HepG2 (cell line): ENCODE data around the gene INTS1. TPM values are rescaled to one million over a fixed set of nuclear protein-coding genes. Genes with fewer than 3 reads are reported as not detected.
A peak's percentile ranks its signal among the peaks of the same experiment; 100 is the strongest.

Source experiments
- CENPT ChIP-seq: sonication (generic); formaldehyde crosslinking; IDR thresholded peaks from 2 replicates; pipeline ENCODE4 v1.8.0; 2022; ENCODE audit warnings: low read depth, mild to moderate bottlenecking, moderate library complexity, missing genetic modification reagents
- FOSL1 ChIP-seq: sonication (generic); formaldehyde crosslinking; IDR thresholded peaks from 2 replicates; pipeline ENCODE4 v1.9.0; 2021; ENCODE audit warnings: missing genetic modification reagents, borderline replicate concordance
- HCFC1 ChIP-seq: fragments of 150-350 bp; IDR thresholded peaks from 2 replicates; pipeline ENCODE4 v1.6.1; 2014; ENCODE audit warnings: low read depth, low read length
- IKZF1 ChIP-seq: fragments of 450-650 bp; IDR thresholded peaks from 2 replicates; pipeline ENCODE4 v1.7.1; 2016
- IRF1 ChIP-seq: sonication (generic); formaldehyde crosslinking; IDR thresholded peaks from 2 replicates; pipeline ENCODE4 v1.4.0; 2020; ENCODE audit warnings: low read depth, mild to moderate bottlenecking, missing genetic modification reagents
- MXD1 ChIP-seq: sonication (generic); formaldehyde crosslinking; IDR thresholded peaks from 2 replicates; pipeline ENCODE4 v1.4.0; 2020; ENCODE audit warnings: mild to moderate bottlenecking, missing genetic modification reagents
- RBM39 ChIP-seq: fragments of 200-400 bp; formaldehyde crosslinking; IDR thresholded peaks from one replicate; pipeline ENCODE4 v1.6.1; 2018; ENCODE audit warnings: antibody characterized with exemption, mild to moderate bottlenecking, low read depth, low read length; ENCODE audit not compliant: poor library complexity, severe bottlenecking
- RFX5 ChIP-seq: IDR thresholded peaks from 2 replicates; pipeline ENCODE4 v1.6.1; 2011; ENCODE audit warnings: low read depth, low read length, improper control_type of control experiment
- SMAD1 ChIP-seq: sonication (generic); formaldehyde crosslinking; IDR thresholded peaks from 2 replicates; pipeline ENCODE4 v1.4.0; 2020; ENCODE audit warnings: missing genetic modification reagents, low read depth, mild to moderate bottlenecking, borderline replicate concordance
- ZMYM4 ChIP-seq: sonication (generic); formaldehyde crosslinking; IDR thresholded peaks from 2 replicates; pipeline ENCODE4 v1.8.1; 2023; ENCODE audit warnings: mild to moderate bottlenecking, missing genetic modification reagents
- ZNF33A ChIP-seq: sonication (generic); formaldehyde crosslinking; IDR thresholded peaks from 2 replicates; pipeline ENCODE4 v1.5.1; 2020; ENCODE audit warnings: missing genetic modification reagents, mild to moderate bottlenecking, moderate library complexity, borderline replicate concordance
- ZNF674 ChIP-seq: sonication (generic); formaldehyde crosslinking; IDR thresholded peaks from 2 replicates; pipeline ENCODE4 v1.5.0; 2020; ENCODE audit warnings: low read depth, mild to moderate bottlenecking, missing genetic modification reagents
- polyA plus RNA-seq, 8 experiments: library from polyadenylated mRNA; depleted of rRNA in 3 of 8; stranded (reverse) in 7 of 8; unstranded in 1 of 8; fragments of >200 nt; fragmentation: Illumina TruSeq in 4 of 8; extraction: Trizol in 4 of 8; gene quantifications; 2 replicates each; pipeline versions ENCODE4 v1.2.1 to v1.2.3, GENCODE V29; 2011 to 2016; ENCODE audit warnings: low read depth in 4 of 8, missing spikeins in 1 of 8, mixed read lengths in 1 of 8; ENCODE audit not compliant: insufficient read depth in 1 of 8
- total RNA-seq, 5 experiments: library from RNA; depleted of rRNA; stranded (reverse); fragments of >200 nt; fragmentation: Illumina TruSeq; extraction: Trizol; gene quantifications; 2 replicates each; pipeline ENCODE4 v1.2.3, GENCODE V29; 2016; ENCODE audit warnings: low read depth in 1 of 5
- TF ChIP-seq, protein P1 (sequence below): sonication (generic); formaldehyde crosslinking; IDR thresholded peaks from 2 replicates; pipeline ENCODE4 v1.4.0; 2020; ENCODE audit warnings: missing genetic modification reagents
- TF ChIP-seq, protein P2 (sequence below): sonication (generic); formaldehyde crosslinking; conservative IDR thresholded peaks from 2 replicates; pipeline ENCODE4 v1.8.0; 2022; ENCODE audit warnings: mild to moderate bottlenecking, moderate library complexity, missing genetic modification reagents
- TF ChIP-seq, protein P3 (sequence below): sonication (generic); formaldehyde crosslinking; IDR thresholded peaks from 2 replicates; pipeline ENCODE4 v1.8.0; 2022; ENCODE audit warnings: mild to moderate bottlenecking, missing genetic modification reagents, moderate library complexity
- TF ChIP-seq, protein P4 (sequence below): sonication (generic); formaldehyde crosslinking; IDR thresholded peaks from 2 replicates; pipeline ENCODE4 v1.5.0; 2020; ENCODE audit warnings: missing genetic modification reagents
- TF ChIP-seq, protein P5 (sequence below): sonication (generic); formaldehyde crosslinking; conservative IDR thresholded peaks from 2 replicates; pipeline ENCODE4 v1.4.0; 2020; ENCODE audit warnings: missing genetic modification reagents
- TF ChIP-seq, protein P6 (sequence below): sonication (generic); formaldehyde crosslinking; IDR thresholded peaks from 2 replicates; pipeline ENCODE4 v1.5.1; 2020; ENCODE audit warnings: missing genetic modification reagents, mild to moderate bottlenecking, borderline replicate concordance

The INTS1 gene
- total and polyA plus RNA-seq, 2 of the 13 experiments (the other 11 are each of a cell fraction or from before 2014, with no cell fraction given), result 13.7 to 29.0 TPM

- TF ChIP-seq, protein P1, sequence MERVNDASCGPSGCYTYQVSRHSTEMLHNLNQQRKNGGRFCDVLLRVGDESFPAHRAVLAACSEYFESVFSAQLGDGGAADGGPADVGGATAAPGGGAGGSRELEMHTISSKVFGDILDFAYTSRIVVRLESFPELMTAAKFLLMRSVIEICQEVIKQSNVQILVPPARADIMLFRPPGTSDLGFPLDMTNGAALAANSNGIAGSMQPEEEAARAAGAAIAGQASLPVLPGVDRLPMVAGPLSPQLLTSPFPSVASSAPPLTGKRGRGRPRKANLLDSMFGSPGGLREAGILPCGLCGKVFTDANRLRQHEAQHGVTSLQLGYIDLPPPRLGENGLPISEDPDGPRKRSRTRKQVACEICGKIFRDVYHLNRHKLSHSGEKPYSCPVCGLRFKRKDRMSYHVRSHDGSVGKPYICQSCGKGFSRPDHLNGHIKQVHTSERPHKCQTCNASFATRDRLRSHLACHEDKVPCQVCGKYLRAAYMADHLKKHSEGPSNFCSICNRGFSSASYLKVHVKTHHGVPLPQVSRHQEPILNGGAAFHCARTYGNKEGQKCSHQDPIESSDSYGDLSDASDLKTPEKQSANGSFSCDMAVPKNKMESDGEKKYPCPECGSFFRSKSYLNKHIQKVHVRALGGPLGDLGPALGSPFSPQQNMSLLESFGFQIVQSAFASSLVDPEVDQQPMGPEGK (CRISPR knock-in tag), result peak; percentile 69
- TF ChIP-seq SMAD1 (CRISPR knock-in tag), result peak; percentile 26; the same call in 1 of the 2 replicates
- TF ChIP-seq, protein P2, sequence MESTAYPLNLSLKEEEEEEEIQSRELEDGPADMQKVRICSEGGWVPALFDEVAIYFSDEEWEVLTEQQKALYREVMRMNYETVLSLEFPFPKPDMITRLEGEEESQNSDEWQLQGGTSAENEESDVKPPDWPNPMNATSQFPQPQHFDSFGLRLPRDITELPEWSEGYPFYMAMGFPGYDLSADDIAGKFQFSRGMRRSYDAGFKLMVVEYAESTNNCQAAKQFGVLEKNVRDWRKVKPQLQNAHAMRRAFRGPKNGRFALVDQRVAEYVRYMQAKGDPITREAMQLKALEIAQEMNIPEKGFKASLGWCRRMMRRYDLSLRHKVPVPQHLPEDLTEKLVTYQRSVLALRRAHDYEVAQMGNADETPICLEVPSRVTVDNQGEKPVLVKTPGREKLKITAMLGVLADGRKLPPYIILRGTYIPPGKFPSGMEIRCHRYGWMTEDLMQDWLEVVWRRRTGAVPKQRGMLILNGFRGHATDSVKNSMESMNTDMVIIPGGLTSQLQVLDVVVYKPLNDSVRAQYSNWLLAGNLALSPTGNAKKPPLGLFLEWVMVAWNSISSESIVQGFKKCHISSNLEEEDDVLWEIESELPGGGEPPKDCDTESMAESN (CRISPR knock-in tag), result peak; percentile 82
- TF ChIP-seq, protein P3, sequence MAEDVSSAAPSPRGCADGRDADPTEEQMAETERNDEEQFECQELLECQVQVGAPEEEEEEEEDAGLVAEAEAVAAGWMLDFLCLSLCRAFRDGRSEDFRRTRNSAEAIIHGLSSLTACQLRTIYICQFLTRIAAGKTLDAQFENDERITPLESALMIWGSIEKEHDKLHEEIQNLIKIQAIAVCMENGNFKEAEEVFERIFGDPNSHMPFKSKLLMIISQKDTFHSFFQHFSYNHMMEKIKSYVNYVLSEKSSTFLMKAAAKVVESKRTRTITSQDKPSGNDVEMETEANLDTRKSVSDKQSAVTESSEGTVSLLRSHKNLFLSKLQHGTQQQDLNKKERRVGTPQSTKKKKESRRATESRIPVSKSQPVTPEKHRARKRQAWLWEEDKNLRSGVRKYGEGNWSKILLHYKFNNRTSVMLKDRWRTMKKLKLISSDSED (CRISPR knock-in tag), result no peak
- TF ChIP-seq, protein P4, sequence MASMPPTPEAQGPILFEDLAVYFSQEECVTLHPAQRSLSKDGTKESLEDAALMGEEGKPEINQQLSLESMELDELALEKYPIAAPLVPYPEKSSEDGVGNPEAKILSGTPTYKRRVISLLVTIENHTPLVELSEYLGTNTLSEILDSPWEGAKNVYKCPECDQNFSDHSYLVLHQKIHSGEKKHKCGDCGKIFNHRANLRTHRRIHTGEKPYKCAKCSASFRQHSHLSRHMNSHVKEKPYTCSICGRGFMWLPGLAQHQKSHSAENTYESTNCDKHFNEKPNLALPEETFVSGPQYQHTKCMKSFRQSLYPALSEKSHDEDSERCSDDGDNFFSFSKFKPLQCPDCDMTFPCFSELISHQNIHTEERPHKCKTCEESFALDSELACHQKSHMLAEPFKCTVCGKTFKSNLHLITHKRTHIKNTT, result no peak
- TF ChIP-seq RBM39, result no peak
- TF ChIP-seq RFX5, result no peak
- no peak for TF ChIP-seq CENPT (CRISPR knock-in tag)
- TF ChIP-seq ZMYM4 (CRISPR knock-in tag), result 0 out of 2 replicates have a peak, but pooled peaks have one; percentile 16
- TF ChIP-seq ZNF674 (CRISPR knock-in tag), result no peak
- no peak for TF ChIP-seq MXD1
- TF ChIP-seq IKZF1, result no peak
- TF ChIP-seq, protein P5, sequence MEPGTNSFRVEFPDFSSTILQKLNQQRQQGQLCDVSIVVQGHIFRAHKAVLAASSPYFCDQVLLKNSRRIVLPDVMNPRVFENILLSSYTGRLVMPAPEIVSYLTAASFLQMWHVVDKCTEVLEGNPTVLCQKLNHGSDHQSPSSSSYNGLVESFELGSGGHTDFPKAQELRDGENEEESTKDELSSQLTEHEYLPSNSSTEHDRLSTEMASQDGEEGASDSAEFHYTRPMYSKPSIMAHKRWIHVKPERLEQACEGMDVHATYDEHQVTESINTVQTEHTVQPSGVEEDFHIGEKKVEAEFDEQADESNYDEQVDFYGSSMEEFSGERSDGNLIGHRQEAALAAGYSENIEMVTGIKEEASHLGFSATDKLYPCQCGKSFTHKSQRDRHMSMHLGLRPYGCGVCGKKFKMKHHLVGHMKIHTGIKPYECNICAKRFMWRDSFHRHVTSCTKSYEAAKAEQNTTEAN, result no peak
- no peak for TF ChIP-seq ZNF33A (CRISPR knock-in tag)
- no peak for TF ChIP-seq FOSL1 (CRISPR knock-in tag)
- TF ChIP-seq IRF1 (CRISPR knock-in tag), result no peak
- TF ChIP-seq HCFC1, result no peak
- TF ChIP-seq, protein P6, sequence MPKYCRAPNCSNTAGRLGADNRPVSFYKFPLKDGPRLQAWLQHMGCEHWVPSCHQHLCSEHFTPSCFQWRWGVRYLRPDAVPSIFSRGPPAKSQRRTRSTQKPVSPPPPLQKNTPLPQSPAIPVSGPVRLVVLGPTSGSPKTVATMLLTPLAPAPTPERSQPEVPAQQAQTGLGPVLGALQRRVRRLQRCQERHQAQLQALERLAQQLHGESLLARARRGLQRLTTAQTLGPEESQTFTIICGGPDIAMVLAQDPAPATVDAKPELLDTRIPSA (CRISPR knock-in tag), result no peak
Measured at GRCh38 chr7:1466524-1467271, 37.5 kb downstream of the INTS1 start (continued).
